PFSK-1 (cell line): ENCODE results near the gene PCDHGB1.

Source experiments
- FOXP2 ChIP-seq: optimal IDR thresholded peaks from 2 replicates; pipeline ENCODE3; 2011; ENCODE audit warnings: borderline replicate concordance, control low read depth, inconsistent platforms; ENCODE audit not compliant: insufficient read depth; ENCODE audit errors: extremely low read length, extremely low read depth
- POLR2AphosphoS5 ChIP-seq: IDR thresholded peaks from 2 replicates; pipeline ENCODE4 v1.6.1; 2012; ENCODE audit warnings: low read depth, mild to moderate bottlenecking, control low read depth, low read length, moderate library complexity
- REST ChIP-seq, 2 experiments: IDR thresholded peaks; 2 replicates each; pipeline versions ENCODE4 v1.6.1 to v1.8.0; 2011 to 2012; ENCODE audit warnings: low read depth in 2 of 2, low read length in 2 of 2, control low read depth in 1 of 2, inconsistent platforms in 1 of 2, mild to moderate bottlenecking in 1 of 2, moderate library complexity in 1 of 2; ENCODE audit not compliant: insufficient read depth in 1 of 2
- SIN3A ChIP-seq: IDR thresholded peaks from 2 replicates; pipeline ENCODE4 v1.6.1; 2012; ENCODE audit warnings: mild to moderate bottlenecking, low read length, moderate library complexity, borderline replicate concordance; ENCODE audit not compliant: insufficient read depth
- TAF1 ChIP-seq: IDR thresholded peaks from 2 replicates; pipeline ENCODE4 v1.6.1; 2012; ENCODE audit warnings: low read length, control low read depth, borderline replicate concordance; ENCODE audit not compliant: insufficient read depth

PCDHGB1 gene

GRCh38 chr5:141371572-141372475, 21.9 kb downstream of the PCDHGB1 start:
- no peak for TF ChIP-seq FOXP2
- no peak for TF ChIP-seq POLR2AphosphoS5
- no peak for TF ChIP-seq REST (IDR thresholded peaks at IDR 0.05; ENCODE audit: insufficient read depth in 1 of 2, low read depth in 2 of 2, low read length in 2 of 2)
- no peak for TF ChIP-seq TAF1
- no peak for TF ChIP-seq SIN3A

- TF ChIP-seq FOXP2 (no peak), SIN3A (no peak), POLR2AphosphoS5 (no peak), REST (IDR thresholded peaks at IDR 0.05; ENCODE audit: insufficient read depth in 1 of 2, low read depth in 2 of 2, low read length in 2 of 2) (no peak), TAF1 (no peak)
Observed at GRCh38 chr5:141373673-141374317, 23.9 kb downstream of the PCDHGB1 start, which contains the start of gene PCDHGA6. Gene PCDHGA6 (plus strand): TSS chr5:141373891. CDS start chr5:141374084, 193 bp downstream.

GRCh38 chr5:141374627-141375026, 24.7 kb downstream of the PCDHGB1 start:
- no peak for TF ChIP-seq REST (IDR thresholded peaks at IDR 0.05; ENCODE audit: insufficient read depth in 1 of 2, low read depth in 2 of 2, low read length in 2 of 2)
- TF ChIP-seq TAF1 = no peak
- TF ChIP-seq SIN3A = no peak
- TF ChIP-seq FOXP2 = no peak
- TF ChIP-seq POLR2AphosphoS5 = no peak

GRCh38 chr5:141382469-141383294, 32.8 kb downstream of the PCDHGB1 start, which contains the start of gene PCDHGA7:
Gene PCDHGA7 (plus strand): TSS chr5:141382742. CDS start chr5:141382900, 158 bp downstream.
- TF ChIP-seq TAF1 (no peak), REST (IDR thresholded peaks at IDR 0.05; ENCODE audit: insufficient read depth in 1 of 2, low read depth in 2 of 2, low read length in 2 of 2) (no peak), FOXP2 (no peak), POLR2AphosphoS5 (no peak), SIN3A (no peak)
